WERI-Rb-1 (cell line): ENCODE measurements around the gene KCNH5.
"Not testable (repeated sequence)": the region's sequence is repeated elsewhere in the genome, so short reads cannot be mapped to it uniquely, and the experiment has no call there.

Source experiments
- DNase-seq: peaks from one replicate; pipeline ENCODE4 v3.0.0-alpha.2; 2020
- H3K27ac ChIP-seq: fragments of 250-450 bp; sonication (Bioruptor Pico); 2 replicates; pipeline ENCODE4 v1.5.1; 2020; ENCODE audit warnings: mild to moderate bottlenecking, moderate library complexity
- H3K27me3 ChIP-seq: fragments of 250-450 bp; sonication (Bioruptor Pico); 2 replicates; pipeline ENCODE4 v1.5.1; 2021; ENCODE audit warnings: mild to moderate bottlenecking, low read depth, moderate library complexity; ENCODE audit not compliant: insufficient read depth, severe bottlenecking
- H3K36me3 ChIP-seq: fragments of 250-450 bp; sonication (Bioruptor Pico); 2 replicates; pipeline ENCODE4 v1.5.1; 2020; ENCODE audit warnings: mild to moderate bottlenecking, moderate library complexity
- H3K4me3 ChIP-seq: 2 replicates; pipeline ENCODE4 v1.5.1; 2011; ENCODE audit warnings: low read depth, mild to moderate bottlenecking, control low read depth, low read length
- H3K9me3 ChIP-seq: fragments of 250-450 bp; sonication (Bioruptor Pico); 2 replicates; pipeline ENCODE4 v1.5.1; 2021; ENCODE audit warnings: mild to moderate bottlenecking, moderate library complexity; ENCODE audit not compliant: severe bottlenecking
- CTCF ChIP-seq: IDR thresholded peaks from 2 replicates; pipeline ENCODE4 v1.5.1; 2011; ENCODE audit warnings: low read depth, mild to moderate bottlenecking, control low read depth, inconsistent platforms, low read length

Gene KCNH5

GRCh38 chr14:62759796-62760195 lies 285.5 kb downstream of the KCNH5 start:
- peak; percentile 16; the same call in 1 of the 2 replicates for TF ChIP-seq CTCF
- Histone ChIP-seq H3K9me3 (no peaks in the 10 kb centered on the region), H3K27ac (no peak overlapping the region), H3K36me3 (no peaks in the 10 kb centered on the region), H3K27me3 (no peaks in the 10 kb centered on the region), H3K4me3 (no peak overlapping the region)
- DNase-seq: no peak

GRCh38 chr14:62746881-62747280 lies 298.4 kb downstream of the KCNH5 start:
- H3K4me3 ChIP-seq, DNase-seq, H3K27me3 ChIP-seq, H3K9me3 ChIP-seq, H3K27ac ChIP-seq, H3K36me3 ChIP-seq: not testable (repeated sequence)

- TF ChIP-seq CTCF: no peak
- no peak overlapping the region for H3K4me3 ChIP-seq
- DNase-seq: no peak
- H3K27ac ChIP-seq: no peak overlapping the region
- H3K36me3 ChIP-seq: no peaks in the 10 kb centered on the region
- H3K27me3 ChIP-seq: no peaks in the 10 kb centered on the region
- no peaks in the 10 kb centered on the region for H3K9me3 ChIP-seq
These were observed 299.8 kb downstream of the KCNH5 start for GRCh38 chr14:62745496-62745895.

GRCh38 chr14:62743560-62743959 lies 301.7 kb downstream of the KCNH5 start:
- no peak overlapping the region for H3K4me3 ChIP-seq
- no peaks in the 10 kb centered on the region for H3K9me3 ChIP-seq
- TF ChIP-seq CTCF: no peak
- no peak overlapping the region for H3K27ac ChIP-seq
- no peaks in the 10 kb centered on the region for H3K27me3 ChIP-seq
- no peak for DNase-seq
- no peaks in the 10 kb centered on the region for H3K36me3 ChIP-seq

- Histone ChIP-seq H3K27me3 (no peaks in the 10 kb centered on the region), H3K9me3 (no peaks in the 10 kb centered on the region), H3K36me3 (no peaks in the 10 kb centered on the region), H3K4me3 (no peak overlapping the region), H3K27ac (no peak overlapping the region)
- TF ChIP-seq CTCF: no peak
- DNase-seq: no peak
These were observed 302.1 kb downstream of the KCNH5 start for GRCh38 chr14:62743118-62743517.

- Histone ChIP-seq H3K27ac (no peak overlapping the region), H3K9me3 (no peaks in the 10 kb centered on the region), H3K36me3 (no peaks in the 10 kb centered on the region), H3K4me3 (no peak overlapping the region), H3K27me3 (no peaks in the 10 kb centered on the region)
- TF ChIP-seq CTCF: no peak
- no peak for DNase-seq
These were observed 305.6 kb downstream of the KCNH5 start for GRCh38 chr14:62739647-62740046.
